ENCODE results near the gene AKIRIN2.

DNA sequence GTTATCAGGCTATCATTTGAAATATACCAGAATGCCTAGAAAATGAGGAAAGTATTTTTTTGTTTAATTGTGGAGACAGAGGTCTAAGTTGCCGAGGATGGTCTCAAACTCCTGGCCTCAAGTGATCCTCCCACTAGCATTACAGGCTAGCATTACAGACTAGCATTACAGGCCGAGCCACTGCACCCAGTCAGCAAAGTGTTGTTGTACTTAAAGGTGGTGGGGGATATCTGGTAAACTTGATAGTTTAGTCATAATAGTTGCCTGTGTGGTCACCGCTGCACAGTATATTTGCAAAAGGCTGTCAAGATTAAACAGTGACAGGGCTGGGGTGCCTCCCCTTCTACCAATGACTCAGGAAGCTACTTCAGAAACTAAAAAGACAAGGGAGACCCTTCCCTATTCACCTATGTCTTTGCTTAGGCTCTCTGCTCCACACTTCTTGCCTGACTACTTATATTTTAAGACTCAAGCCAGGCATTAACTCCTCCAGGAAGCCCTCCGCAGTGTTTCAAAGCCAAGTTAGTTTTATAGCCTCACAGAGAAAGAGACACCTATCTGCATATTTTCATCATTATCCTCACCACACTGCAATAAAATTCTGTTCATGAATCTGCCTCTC, 3.1 kb upstream of the AKIRIN2 start:
- TF ChIP-seq, protein P1, sequence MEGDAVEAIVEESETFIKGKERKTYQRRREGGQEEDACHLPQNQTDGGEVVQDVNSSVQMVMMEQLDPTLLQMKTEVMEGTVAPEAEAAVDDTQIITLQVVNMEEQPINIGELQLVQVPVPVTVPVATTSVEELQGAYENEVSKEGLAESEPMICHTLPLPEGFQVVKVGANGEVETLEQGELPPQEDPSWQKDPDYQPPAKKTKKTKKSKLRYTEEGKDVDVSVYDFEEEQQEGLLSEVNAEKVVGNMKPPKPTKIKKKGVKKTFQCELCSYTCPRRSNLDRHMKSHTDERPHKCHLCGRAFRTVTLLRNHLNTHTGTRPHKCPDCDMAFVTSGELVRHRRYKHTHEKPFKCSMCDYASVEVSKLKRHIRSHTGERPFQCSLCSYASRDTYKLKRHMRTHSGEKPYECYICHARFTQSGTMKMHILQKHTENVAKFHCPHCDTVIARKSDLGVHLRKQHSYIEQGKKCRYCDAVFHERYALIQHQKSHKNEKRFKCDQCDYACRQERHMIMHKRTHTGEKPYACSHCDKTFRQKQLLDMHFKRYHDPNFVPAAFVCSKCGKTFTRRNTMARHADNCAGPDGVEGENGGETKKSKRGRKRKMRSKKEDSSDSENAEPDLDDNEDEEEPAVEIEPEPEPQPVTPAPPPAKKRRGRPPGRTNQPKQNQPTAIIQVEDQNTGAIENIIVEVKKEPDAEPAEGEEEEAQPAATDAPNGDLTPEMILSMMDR (IDR thresholded peaks at IDR 0.05; ENCODE audit: poor library complexity) = no peak
- TF ChIP-seq EZH2 (IDR thresholded peaks at IDR 0.05; ENCODE audit: borderline replicate concordance) (no peak), EZH2phosphoT487 (IDR thresholded peaks at IDR 0.05; ENCODE audit: low read depth, severe bottlenecking, unreplicated experiment) (no peak)
